Pancreas (tissue), 10 donors: ENCODE measurements around the gene ITPR1. TPM values are rescaled to one million over a fixed set of nuclear protein-coding genes. Genes with fewer than 3 reads are reported as not detected.
"Not testable (repeated sequence)": the region's sequence is repeated elsewhere in the genome, so short reads cannot be mapped to it uniquely, and the experiment has no call there.

Experiments
- ATAC-seq, 4 donors: fragments of 200-7000 bp; cut with Tn5 transposase; one replicate each; pipeline versions ENCODE4 v1.8.0 to v1.9.1; 2020; ENCODE audit warnings: mild to moderate bottlenecking in 4 of 4, moderate library complexity in 4 of 4
- DNase-seq, 6 donors: peaks; one replicate each; pipeline ENCODE4 v3.0.0-alpha.2; 2020
- FAIRE-seq: peaks from 2 replicates; lab custom pipeline; 2012; peaks lifted over from hg19 to GRCh38; lab: Jason Lieb, UNC
- H3K27ac ChIP-seq, 4 donors: fragments of 200-600 bp; sonication (generic); 1 replicate in 3 of 4; 2 replicates in 1 of 4; pipeline versions ENCODE4 v1.5.0 to v1.8.0; 2020
- H3K27me3 ChIP-seq, 4 donors: fragments of 200-600 bp; one replicate each; pipeline ENCODE4 v1.8.0; 2021
- H3K36me3 ChIP-seq, 3 donors: fragments of 200-600 bp; sonication (generic) in 1 of 3; one replicate each; pipeline versions ENCODE4 v1.5.0 to v1.8.0; 2020 to 2021
- H3K4me1 ChIP-seq, 3 donors: fragments of 200-600 bp; one replicate each; pipeline ENCODE4 v1.8.0; 2021
- H3K4me3 ChIP-seq, 4 donors: fragments of 200-600 bp; sonication (generic) in 2 of 4; one replicate each; pipeline versions ENCODE4 v1.5.0 to v1.8.0; 2020 to 2021
- H3K9me3 ChIP-seq, 4 donors: fragments of 200-600 bp; one replicate each; pipeline ENCODE4 v1.8.0; 2021
- WGBS, 2 donors: extraction: QIAGEN DNeasy Blood & Tissue Kit; methylation state at CpG; one replicate each; pipeline ENCODE4 v1.1.7; 2013; 5-methylcytosine and 5-hydroxymethylcytosine counted together
- intact Hi-C, 3 donors: fragments of 100-400 bp; cut with DNase I; formaldehyde crosslinking; loops; one replicate each; pipeline versions ENCODE4 v1.11.1 to v1.14.2; 2022
- polyA plus RNA-seq, 2 donors: library from polyadenylated mRNA; stranded (reverse); fragments of 200-250 nt; gene quantifications; one replicate each; pipeline ENCODE4 v1.2.3, GENCODE V29; 2013
- total RNA-seq, 6 donors: library from RNA; stranded (reverse); fragmentation: NEBNext Ultra II Directional in 4 of 6; extraction: Animal tissue kit (Norgen Biotek cat#: 25700) in 4 of 6; gene quantifications; one replicate each; pipeline versions ENCODE4 v1.2.1 to v1.2.4, GENCODE V29; 2021 to 2023
- TF ChIP-seq, protein P1 (sequence below), 4 donors: fragments of 200-600 bp; sonication (generic) in 3 of 4; IDR thresholded peaks; one replicate each; pipeline versions ENCODE4 v1.5.0 to v1.8.0; 2021; ENCODE audit warnings: antibody characterized with exemption in 4 of 4
- donor health status: healthy with polysubstance abuse.
- donor health status: DM: no; HTN: no; CAD: no; lungs with moderate emphysema.
- donor health status: DM: no; HTN: no; CAD: no.
- donor health status: control.
- donor health status: control.
- donor health status: Bipolar disorder and iron deficiency.
- donor health status: DM: yes; HTN: yes; CAD: no.
- donor health status: DM: no; HTN: no; CAD: no.
- donor health status: DM: no; HTN: no; CAD: no.
- donor health status: DM: yes; HTN: yes; CAD: no.

ITPR1 gene
- total and polyA plus RNA-seq, 8 donors = 4.5 to 19.1 (median 10.1) TPM

GRCh38 chr3:4591669-4592068 is 98.5 kb downstream of the ITPR1 start:
- no peaks in the 10 kb centered on the region for H3K9me3 ChIP-seq
- intact Hi-C loops = no loop called here
- H3K4me3 ChIP-seq = no peak overlapping the region
- WGBS, 2 donors = 36 to 37% methylated on average over 3 of the region's 3 CpGs
- peaks cover 0 to 5% (median 0%) of the 10 kb centered on the region in 3 donors for H3K4me1 ChIP-seq
- H3K27me3 ChIP-seq = no peaks in the 10 kb centered on the region
- DNase-seq = no peak
- H3K27ac ChIP-seq = no peak overlapping the region
- ATAC-seq = no peak
- no peak for FAIRE-seq
- TF ChIP-seq, protein P1, sequence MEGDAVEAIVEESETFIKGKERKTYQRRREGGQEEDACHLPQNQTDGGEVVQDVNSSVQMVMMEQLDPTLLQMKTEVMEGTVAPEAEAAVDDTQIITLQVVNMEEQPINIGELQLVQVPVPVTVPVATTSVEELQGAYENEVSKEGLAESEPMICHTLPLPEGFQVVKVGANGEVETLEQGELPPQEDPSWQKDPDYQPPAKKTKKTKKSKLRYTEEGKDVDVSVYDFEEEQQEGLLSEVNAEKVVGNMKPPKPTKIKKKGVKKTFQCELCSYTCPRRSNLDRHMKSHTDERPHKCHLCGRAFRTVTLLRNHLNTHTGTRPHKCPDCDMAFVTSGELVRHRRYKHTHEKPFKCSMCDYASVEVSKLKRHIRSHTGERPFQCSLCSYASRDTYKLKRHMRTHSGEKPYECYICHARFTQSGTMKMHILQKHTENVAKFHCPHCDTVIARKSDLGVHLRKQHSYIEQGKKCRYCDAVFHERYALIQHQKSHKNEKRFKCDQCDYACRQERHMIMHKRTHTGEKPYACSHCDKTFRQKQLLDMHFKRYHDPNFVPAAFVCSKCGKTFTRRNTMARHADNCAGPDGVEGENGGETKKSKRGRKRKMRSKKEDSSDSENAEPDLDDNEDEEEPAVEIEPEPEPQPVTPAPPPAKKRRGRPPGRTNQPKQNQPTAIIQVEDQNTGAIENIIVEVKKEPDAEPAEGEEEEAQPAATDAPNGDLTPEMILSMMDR (IDR thresholded peaks at IDR 0.05) = no peak
- H3K36me3 ChIP-seq = no peaks in the 10 kb centered on the region

GRCh38 chr3:4593014-4593413 is 99.9 kb downstream of the ITPR1 start:
- FAIRE-seq = no peak
- no peaks in the 10 kb centered on the region for H3K9me3 ChIP-seq
- no peak overlapping the region for H3K4me3 ChIP-seq
- intact Hi-C loops = no loop called here
- TF ChIP-seq, protein P1 (IDR thresholded peaks at IDR 0.05) = no peak
- no peak overlapping the region for H3K27ac ChIP-seq
- H3K27me3 ChIP-seq = no peaks in the 10 kb centered on the region
- no peak for ATAC-seq
- 80 to 93% methylated on average over 5 of the region's 5 CpGs for WGBS, 2 donors
- H3K4me1 ChIP-seq = peaks cover 0 to under 1% (median 0%) of the 10 kb centered on the region in 3 donors
- H3K36me3 ChIP-seq = no peaks in the 10 kb centered on the region
- DNase-seq = no peak

DNA sequence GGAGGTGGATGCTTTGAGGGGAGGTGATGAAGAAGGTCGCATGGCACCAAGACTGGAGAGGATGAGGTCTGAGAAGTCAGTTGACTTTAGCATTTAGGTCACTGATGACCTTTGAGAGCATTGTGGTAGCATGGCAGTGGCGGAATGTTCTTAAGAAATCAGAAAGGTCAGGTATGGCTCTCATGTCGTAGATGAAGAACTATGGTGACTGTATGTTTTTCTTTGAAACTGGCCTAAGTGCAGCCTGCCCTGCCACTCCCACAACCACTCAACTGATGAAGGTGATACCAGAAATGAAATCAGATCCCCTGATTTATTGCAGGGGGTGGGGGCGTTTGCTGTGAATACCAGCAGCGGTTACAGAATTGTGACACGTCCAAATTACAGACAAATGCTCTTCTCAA is 102.6 kb downstream of the ITPR1 start:
- DNase-seq = no peak
- H3K4me1 ChIP-seq = no peaks in the 10 kb centered on the region
- no peak for ATAC-seq
- H3K27me3 ChIP-seq = no peaks in the 10 kb centered on the region
- no peak overlapping the region for H3K4me3 ChIP-seq
- H3K27ac ChIP-seq = no peak overlapping the region
- FAIRE-seq = no peak
- no peaks in the 10 kb centered on the region for H3K9me3 ChIP-seq
- TF ChIP-seq, protein P1 (IDR thresholded peaks at IDR 0.05) = no peak
- intact Hi-C loops = no loop called here
- no peaks in the 10 kb centered on the region for H3K36me3 ChIP-seq
- 83 to 87% methylated on average over 6 of the region's 6 CpGs for WGBS, 2 donors

GRCh38 chr3:4596612-4597011 is 103.5 kb downstream of the ITPR1 start:
- no peak overlapping the region for H3K4me3 ChIP-seq
- no peaks in the 10 kb centered on the region for H3K27me3 ChIP-seq
- TF ChIP-seq, protein P1 (IDR thresholded peaks at IDR 0.05) = no peak
- FAIRE-seq (no peak), ATAC-seq (no peak), DNase-seq (no peak)
- H3K4me1 ChIP-seq = no peaks in the 10 kb centered on the region
- no peaks in the 10 kb centered on the region for H3K36me3 ChIP-seq
- 51 to 56% methylated on average over 3 of the region's 3 CpGs for WGBS, 2 donors
- H3K9me3 ChIP-seq = no peaks in the 10 kb centered on the region
- intact Hi-C loops = no loop called here
- no peak overlapping the region for H3K27ac ChIP-seq

DNA sequence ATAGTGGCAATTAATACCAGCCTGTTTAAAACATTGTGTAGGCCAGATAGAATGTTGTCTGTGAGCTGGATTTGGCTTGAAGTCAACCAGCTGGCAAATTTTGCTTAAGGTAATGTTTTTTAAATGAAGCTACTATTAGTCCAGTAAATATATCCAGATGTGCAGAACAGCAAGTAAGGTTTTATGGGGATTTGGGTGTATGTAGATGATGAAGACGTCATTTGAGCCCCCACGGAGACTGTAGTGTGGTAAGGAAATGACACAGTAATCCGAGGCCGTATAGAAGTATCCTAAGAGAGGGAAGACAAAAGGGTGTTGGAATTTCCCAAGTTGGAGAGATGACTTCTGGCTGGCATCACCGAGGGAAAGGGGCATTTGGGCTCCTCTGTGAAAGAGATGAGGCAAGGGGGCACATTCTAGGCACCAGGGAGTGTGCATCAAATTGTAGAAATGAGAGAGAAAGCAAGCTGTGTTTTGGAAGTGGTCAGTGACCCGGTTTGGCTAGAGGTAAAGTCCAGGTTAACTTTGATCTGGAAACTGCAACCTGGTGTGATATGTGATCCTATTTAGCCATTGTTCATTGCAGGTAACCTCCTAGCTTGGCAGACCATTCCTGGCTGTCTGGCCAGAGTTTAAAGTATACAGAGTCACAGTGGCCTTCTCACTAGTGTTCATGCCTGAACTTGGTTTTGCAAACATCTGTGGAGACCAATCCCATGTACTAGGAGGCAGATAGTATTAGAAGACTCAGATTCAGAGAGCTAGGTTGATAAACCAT is 104.2 kb downstream of the ITPR1 start:
- ATAC-seq (no peak), FAIRE-seq (no peak), DNase-seq (no peak)
- Histone ChIP-seq H3K4me1 (no peaks in the 10 kb centered on the region), H3K9me3 (no peaks in the 10 kb centered on the region), H3K27me3 (no peaks in the 10 kb centered on the region), H3K36me3 (no peaks in the 10 kb centered on the region), H3K27ac (no peak overlapping the region), H3K4me3 (no peak overlapping the region)
- TF ChIP-seq, protein P1 (IDR thresholded peaks at IDR 0.05) = no peak
- WGBS, 2 donors = 45 to 68% methylated on average over 6 of the region's 6 CpGs
- intact Hi-C loops = no loop called here

DNA sequence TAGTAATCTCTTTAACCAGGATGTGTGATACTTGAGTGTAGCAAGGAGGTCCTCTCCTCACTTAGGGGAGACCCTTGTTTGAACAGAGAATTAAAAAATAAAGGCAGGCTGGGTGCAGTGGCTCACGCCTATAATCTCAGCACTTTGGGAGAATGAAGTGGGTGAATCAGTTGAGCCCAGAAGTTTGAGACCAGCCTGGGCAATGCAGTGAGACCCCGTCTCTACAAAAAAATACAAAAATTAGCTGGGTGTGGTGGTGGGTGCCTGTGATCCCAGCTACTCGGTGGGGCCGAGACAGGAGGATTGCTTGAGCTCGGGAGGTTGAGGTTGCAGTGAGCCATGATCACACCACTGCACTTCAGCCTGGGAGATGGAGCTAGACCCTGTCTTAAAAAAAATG is 105.1 kb downstream of the ITPR1 start:
- H3K4me3 ChIP-seq, H3K27me3 ChIP-seq, intact Hi-C loops, H3K9me3 ChIP-seq, DNase-seq, H3K4me1 ChIP-seq, H3K36me3 ChIP-seq, ATAC-seq, FAIRE-seq, H3K27ac ChIP-seq: not testable (repeated sequence)
- WGBS, 2 donors = 75 to 90% methylated on average over 5 of the region's 5 CpGs
